ENCODE data around the gene NPAS3.

DNA sequence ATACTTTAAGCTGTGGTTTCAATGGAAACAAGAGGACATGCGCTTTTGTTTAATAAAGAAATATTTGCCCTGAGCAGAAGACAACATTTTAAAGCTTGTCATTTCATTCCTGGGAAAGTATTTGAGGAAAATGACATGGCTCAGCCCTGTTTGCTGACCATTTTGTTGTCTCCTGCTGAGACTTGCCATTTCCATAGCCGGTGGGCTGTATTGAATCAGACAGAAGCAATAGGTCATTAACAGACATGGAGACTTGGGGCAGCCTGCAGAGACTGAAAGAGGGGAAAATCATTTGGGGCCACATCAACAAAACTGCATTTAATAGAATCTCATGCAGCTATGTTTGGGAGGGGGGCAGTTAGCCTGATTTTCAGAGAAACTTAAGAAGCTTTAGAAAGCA, 443.0 kb downstream of the NPAS3 start:
- TF ChIP-seq, protein P1, sequence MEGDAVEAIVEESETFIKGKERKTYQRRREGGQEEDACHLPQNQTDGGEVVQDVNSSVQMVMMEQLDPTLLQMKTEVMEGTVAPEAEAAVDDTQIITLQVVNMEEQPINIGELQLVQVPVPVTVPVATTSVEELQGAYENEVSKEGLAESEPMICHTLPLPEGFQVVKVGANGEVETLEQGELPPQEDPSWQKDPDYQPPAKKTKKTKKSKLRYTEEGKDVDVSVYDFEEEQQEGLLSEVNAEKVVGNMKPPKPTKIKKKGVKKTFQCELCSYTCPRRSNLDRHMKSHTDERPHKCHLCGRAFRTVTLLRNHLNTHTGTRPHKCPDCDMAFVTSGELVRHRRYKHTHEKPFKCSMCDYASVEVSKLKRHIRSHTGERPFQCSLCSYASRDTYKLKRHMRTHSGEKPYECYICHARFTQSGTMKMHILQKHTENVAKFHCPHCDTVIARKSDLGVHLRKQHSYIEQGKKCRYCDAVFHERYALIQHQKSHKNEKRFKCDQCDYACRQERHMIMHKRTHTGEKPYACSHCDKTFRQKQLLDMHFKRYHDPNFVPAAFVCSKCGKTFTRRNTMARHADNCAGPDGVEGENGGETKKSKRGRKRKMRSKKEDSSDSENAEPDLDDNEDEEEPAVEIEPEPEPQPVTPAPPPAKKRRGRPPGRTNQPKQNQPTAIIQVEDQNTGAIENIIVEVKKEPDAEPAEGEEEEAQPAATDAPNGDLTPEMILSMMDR (IDR thresholded peaks at IDR 0.05 in 2 of 3, conservative IDR thresholded peaks at IDR 0.05 in 1 of 3; ENCODE audit: borderline replicate concordance in 1 of 3, insufficient read depth in 1 of 3, low read depth in 2 of 3, low read length in 2 of 3) = no peak
- TF ChIP-seq CEBPB (IDR thresholded peaks at IDR 0.05; ENCODE audit: low read depth) (no peak), JUND (IDR thresholded peaks at IDR 0.05) (no peak), EZH2phosphoT487 (IDR thresholded peaks at IDR 0.05; ENCODE audit: borderline replicate concordance) (no peak)
